Measurements from ENCODE around the gene ZBTB16.

ZBTB16 gene

DNA sequence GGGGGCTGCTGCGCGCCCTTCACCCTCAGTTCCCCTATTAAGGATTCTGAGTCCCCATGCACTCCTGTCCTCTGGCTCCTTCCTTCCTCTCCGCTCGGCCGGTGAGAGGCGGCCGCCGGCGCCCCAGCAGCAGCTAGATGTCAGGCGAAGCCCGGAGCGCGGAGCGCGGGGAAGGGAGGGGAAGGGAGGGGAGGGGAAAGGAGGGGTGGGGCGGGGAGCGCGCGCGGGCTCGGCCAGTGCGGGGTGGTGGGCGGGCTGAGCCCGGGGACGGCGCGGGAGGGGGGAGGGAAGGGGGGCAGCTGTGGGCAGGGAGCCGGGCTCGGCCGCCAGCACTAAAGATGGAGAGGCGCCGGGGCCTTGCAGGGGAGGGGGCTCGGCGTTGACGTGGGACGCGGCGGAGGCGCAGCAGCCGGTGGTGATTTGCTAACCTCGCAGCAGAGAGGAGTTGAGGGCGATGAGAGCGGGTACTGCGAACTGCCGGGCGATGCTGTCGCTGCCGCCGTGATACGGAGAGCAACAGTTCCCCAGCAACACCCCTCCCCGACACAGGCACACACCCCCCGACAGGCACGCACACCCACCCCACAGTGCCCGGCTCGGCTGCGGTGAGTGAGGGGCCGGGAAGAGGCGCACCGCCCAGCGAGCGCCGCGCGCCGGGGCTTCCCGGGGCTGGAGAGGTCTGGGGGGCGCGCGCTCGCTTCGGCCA, at the start of gene ZBTB16:
ZBTB16 (plus strand) TSS at position 434 of the 706 bp plus-strand sequence. CDS start 3,590 bp downstream, outside the sequence.
- no peak for DNase-seq (ENCODE audit: extremely low read depth, low read depth)
- H3K4me3 ChIP-seq (replicated peaks; ENCODE audit: low read depth, low read length): peak within 1 kb of the TSS; percentile 36

DNA sequence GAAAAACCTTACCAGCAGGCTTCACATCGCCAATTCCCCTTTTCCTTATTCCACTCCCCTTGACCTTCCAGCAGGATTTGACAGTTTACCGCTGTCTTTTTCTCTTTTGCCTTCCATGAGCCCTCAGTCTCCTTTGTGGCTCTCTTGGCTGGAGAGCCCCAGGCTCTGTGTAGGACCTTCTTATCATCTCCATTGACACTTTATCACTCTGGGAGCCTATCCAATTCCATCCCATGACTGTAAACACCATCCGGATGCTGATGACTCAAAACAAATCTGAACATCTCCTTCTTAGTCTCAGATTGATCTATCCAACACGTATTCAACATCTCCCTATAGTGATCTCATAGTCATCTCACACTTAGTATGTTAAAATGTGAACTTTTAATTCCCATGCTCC, 48.6 kb upstream of the ZBTB16 start:
- DNase-seq (ENCODE audit: extremely low read depth, low read depth): no peak
- TF ChIP-seq CTCF (IDR thresholded peaks at IDR 0.05; ENCODE audit: low read depth, low read length, missing control alignments): no peak
- H3K4me3 ChIP-seq (replicated peaks; ENCODE audit: low read depth, low read length): no peak overlapping the region

More for the DNA sequence above, at the start of gene ZBTB16:
- no peak for TF ChIP-seq CTCF (IDR thresholded peaks at IDR 0.05; ENCODE audit: low read depth, low read length, missing control alignments)

- DNase-seq (ENCODE audit: extremely low read depth, low read depth): no peak
- no peak for TF ChIP-seq CTCF (IDR thresholded peaks at IDR 0.05; ENCODE audit: low read depth, low read length, missing control alignments)
- no peak overlapping the region for H3K4me3 ChIP-seq (replicated peaks; ENCODE audit: low read depth, low read length)
Measured at GRCh38 chr11:114011443-114011842, 48.1 kb upstream of the ZBTB16 start.

DNA sequence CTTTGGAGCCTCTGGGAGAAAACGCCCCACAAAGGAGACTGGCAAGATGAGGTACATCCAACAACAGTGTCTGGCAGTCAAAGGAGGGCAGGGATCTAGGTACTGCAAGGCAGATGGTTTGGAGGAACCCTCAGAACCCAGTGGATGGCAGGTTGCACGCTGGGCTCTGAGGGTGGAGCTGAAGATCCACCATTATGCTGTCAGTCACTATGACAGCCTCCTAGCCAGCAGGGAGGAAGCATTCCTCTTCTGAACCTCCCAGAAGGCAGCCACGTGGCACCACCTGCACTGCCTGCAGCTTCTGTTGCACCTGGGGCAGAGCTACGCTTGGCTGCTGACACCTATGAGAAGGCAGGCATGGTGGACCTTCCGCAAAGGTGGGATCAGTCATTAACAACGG, 44.4 kb upstream of the ZBTB16 start:
- no peak for DNase-seq (ENCODE audit: extremely low read depth, low read depth)
- no peak overlapping the region for H3K4me3 ChIP-seq (replicated peaks; ENCODE audit: low read depth, low read length)

DNA sequence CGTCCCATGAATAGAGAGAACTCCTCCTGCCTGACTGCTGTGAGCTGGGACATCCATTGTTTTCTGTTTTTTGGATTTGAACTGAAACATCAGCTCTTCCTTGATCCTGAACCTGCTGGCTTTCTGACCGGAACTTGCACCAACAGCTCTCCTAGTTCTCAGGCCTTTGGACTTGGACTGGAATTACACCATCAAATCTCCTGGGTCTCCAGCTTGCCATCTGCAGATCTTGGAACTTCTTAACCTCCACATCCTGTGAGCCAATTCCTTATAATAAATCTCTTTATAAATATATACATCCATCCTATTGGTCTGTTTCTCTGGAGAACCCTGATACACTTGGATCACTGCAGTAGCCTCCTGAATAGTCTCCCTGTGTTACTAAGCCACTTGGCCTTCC, 42.5 kb upstream of the ZBTB16 start:
- TF ChIP-seq CTCF (IDR thresholded peaks at IDR 0.05; ENCODE audit: low read depth, low read length, missing control alignments): no peak
- H3K4me3 ChIP-seq (replicated peaks; ENCODE audit: low read depth, low read length): no peak overlapping the region
- no peak for DNase-seq (ENCODE audit: extremely low read depth, low read depth)

More for the DNA sequence above, 44.4 kb upstream of the ZBTB16 start:
- no peak for TF ChIP-seq CTCF (IDR thresholded peaks at IDR 0.05; ENCODE audit: low read depth, low read length, missing control alignments)

- no peak for DNase-seq (ENCODE audit: extremely low read depth, low read depth)
- no peak for TF ChIP-seq CTCF (IDR thresholded peaks at IDR 0.05; ENCODE audit: low read depth, low read length, missing control alignments)
- H3K4me3 ChIP-seq (replicated peaks; ENCODE audit: low read depth, low read length): no peak overlapping the region
Measured at GRCh38 chr11:114017723-114018122, 41.8 kb upstream of the ZBTB16 start.

- DNase-seq (ENCODE audit: extremely low read depth, low read depth): no peak
- H3K4me3 ChIP-seq (replicated peaks; ENCODE audit: low read depth, low read length): no peak overlapping the region
- TF ChIP-seq CTCF (IDR thresholded peaks at IDR 0.05; ENCODE audit: low read depth, low read length, missing control alignments): no peak
Measured at GRCh38 chr11:114019046-114019445, 40.5 kb upstream of the ZBTB16 start.

All from HFF-Myc (cell line).